ENCODE data around the gene GPR157.

- TF ChIP-seq, protein P1, sequence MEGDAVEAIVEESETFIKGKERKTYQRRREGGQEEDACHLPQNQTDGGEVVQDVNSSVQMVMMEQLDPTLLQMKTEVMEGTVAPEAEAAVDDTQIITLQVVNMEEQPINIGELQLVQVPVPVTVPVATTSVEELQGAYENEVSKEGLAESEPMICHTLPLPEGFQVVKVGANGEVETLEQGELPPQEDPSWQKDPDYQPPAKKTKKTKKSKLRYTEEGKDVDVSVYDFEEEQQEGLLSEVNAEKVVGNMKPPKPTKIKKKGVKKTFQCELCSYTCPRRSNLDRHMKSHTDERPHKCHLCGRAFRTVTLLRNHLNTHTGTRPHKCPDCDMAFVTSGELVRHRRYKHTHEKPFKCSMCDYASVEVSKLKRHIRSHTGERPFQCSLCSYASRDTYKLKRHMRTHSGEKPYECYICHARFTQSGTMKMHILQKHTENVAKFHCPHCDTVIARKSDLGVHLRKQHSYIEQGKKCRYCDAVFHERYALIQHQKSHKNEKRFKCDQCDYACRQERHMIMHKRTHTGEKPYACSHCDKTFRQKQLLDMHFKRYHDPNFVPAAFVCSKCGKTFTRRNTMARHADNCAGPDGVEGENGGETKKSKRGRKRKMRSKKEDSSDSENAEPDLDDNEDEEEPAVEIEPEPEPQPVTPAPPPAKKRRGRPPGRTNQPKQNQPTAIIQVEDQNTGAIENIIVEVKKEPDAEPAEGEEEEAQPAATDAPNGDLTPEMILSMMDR (IDR thresholded peaks at IDR 0.05; ENCODE audit: low read depth, low read length) = no peak
- TF ChIP-seq POLR2A (IDR thresholded peaks at IDR 0.05; ENCODE audit: extremely low read depth, insufficient read length) (no peak), MAX (IDR thresholded peaks at IDR 0.05; ENCODE audit: low read depth, low read length) (no peak)
Measured at GRCh38 chr1:9129266-9130041, 552 bp upstream of the GPR157 start.
